DND-41 (cell line): ENCODE data around the gene ASPDH.

Experiments used
- CTCF ChIP-seq: IDR thresholded peaks from 2 replicates; pipeline ENCODE4 v1.5.1; 2012; ENCODE audit warnings: borderline replicate concordance, low read length, moderate library complexity, mild to moderate bottlenecking; ENCODE audit not compliant: poor library complexity, severe bottlenecking; ENCODE audit errors: extremely low read depth
- EZH2 ChIP-seq: IDR thresholded peaks from 3 replicates; pipeline ENCODE4 v1.6.1; 2012; ENCODE audit warnings: borderline replicate concordance, low read depth, mild to moderate bottlenecking, moderate library complexity, low read length, inconsistent platforms; ENCODE audit not compliant: severe bottlenecking

DNA sequence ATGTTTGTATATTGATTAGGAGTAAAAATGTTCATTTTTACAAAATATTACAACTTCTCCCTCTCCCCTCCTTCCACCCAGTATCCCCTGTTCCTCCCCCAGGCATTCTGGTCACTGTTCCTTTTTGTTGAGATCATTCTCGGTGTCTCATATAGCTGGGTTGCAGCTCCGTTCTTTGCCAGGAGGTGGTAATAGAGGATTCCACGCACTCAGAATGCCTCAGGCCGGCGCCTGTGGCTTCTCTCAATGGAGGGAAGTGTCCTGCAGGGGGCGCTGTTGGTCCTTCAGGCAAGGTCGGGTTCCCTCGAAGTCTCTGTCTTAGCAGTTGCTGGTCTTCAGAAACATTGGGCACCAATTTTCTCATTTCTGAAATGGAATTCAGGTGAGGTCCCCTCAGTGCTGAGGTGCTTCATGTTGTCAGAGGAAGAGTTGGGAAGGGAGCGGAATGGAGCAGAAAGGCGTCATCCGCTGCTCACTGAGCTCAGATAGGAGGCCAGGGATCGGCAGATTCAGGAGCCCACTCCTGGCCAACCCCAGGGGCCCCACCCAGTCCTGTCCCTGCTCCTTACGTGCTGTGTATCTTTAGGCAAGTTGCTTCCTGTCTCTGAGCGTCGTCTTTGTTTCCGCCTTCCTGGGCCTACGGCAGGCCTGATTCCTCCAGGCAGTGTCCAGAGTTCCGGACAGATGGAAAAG, 26.7 kb downstream of the ASPDH start:
- TF ChIP-seq CTCF: peak; percentile 67
- no peak for TF ChIP-seq EZH2
